ENCODE results near the gene TNFSF13.
A peak's percentile ranks its signal among the peaks of the same experiment; 100 is the strongest.

The TNFSF13 gene

GRCh38 chr17:7574176-7574953, 15.8 kb downstream of the TNFSF13 start:
- no peak for DNase-seq (ENCODE audit: low read depth in 1 of 2, low spot score in 1 of 2)

- no peak for DNase-seq (ENCODE audit: low read depth in 1 of 2, low spot score in 1 of 2)
Measured at GRCh38 chr17:7575481-7575883, 16.9 kb downstream of the TNFSF13 start.

- DNase-seq (ENCODE audit: low read depth in 1 of 2, low spot score in 1 of 2): no peak
Measured at GRCh38 chr17:7575959-7576358, 17.4 kb downstream of the TNFSF13 start.

- no peak for DNase-seq (ENCODE audit: low read depth in 1 of 2, low spot score in 1 of 2)
Measured at GRCh38 chr17:7576432-7576937, 17.9 kb downstream of the TNFSF13 start.

- no peak for DNase-seq (ENCODE audit: low read depth in 1 of 2, low spot score in 1 of 2)
Measured at GRCh38 chr17:7577327-7578199, 19.0 kb downstream of the TNFSF13 start.

GRCh38 chr17:7579001-7579833, 20.7 kb downstream of the TNFSF13 start, which contains the start of gene CD68:
CD68 (plus strand) TSS chr17:7579638; CDS start chr17:7579678, 40 bp downstream.
- no peak for DNase-seq (ENCODE audit: low read depth in 1 of 2, low spot score in 1 of 2)

- DNase-seq (ENCODE audit: low read depth in 1 of 2, low spot score in 1 of 2): no peak
Measured at GRCh38 chr17:7579834-7580603, 21.5 kb downstream of the TNFSF13 start.

GRCh38 chr17:7580604-7581575, 22.3 kb downstream of the TNFSF13 start:
- no peak for DNase-seq (ENCODE audit: low read depth in 1 of 2, low spot score in 1 of 2)

- no peak for DNase-seq (ENCODE audit: low read depth in 1 of 2, low spot score in 1 of 2)
Measured at GRCh38 chr17:7582396-7583252, 24.1 kb downstream of the TNFSF13 start.

- DNase-seq (ENCODE audit: low read depth in 1 of 2, low spot score in 1 of 2): peak; percentile 87 to 91
Measured at GRCh38 chr17:7583253-7584109, 24.9 kb downstream of the TNFSF13 start, which contains the start of gene MPDU1. MPDU1 (plus strand) TSS chr17:7583852; CDS start chr17:7583863, 11 bp downstream.

- no peak for DNase-seq (ENCODE audit: low read depth in 1 of 2, low spot score in 1 of 2)
Measured at GRCh38 chr17:7586673-7587419, 28.3 kb downstream of the TNFSF13 start.

GRCh38 chr17:7587420-7588151, 29.0 kb downstream of the TNFSF13 start:
- DNase-seq (ENCODE audit: low read depth in 1 of 2, low spot score in 1 of 2): no peak

- no peak for DNase-seq (ENCODE audit: low read depth in 1 of 2, low spot score in 1 of 2)
Measured at GRCh38 chr17:7588553-7589203, 30.1 kb downstream of the TNFSF13 start.

GRCh38 chr17:7589204-7589868, 30.8 kb downstream of the TNFSF13 start:
- no peak for DNase-seq (ENCODE audit: low read depth in 1 of 2, low spot score in 1 of 2)
